ENCODE measurements around the gene LGMN. TPM values are rescaled to one million over a fixed set of nuclear protein-coding genes. Genes with fewer than 3 reads are reported as not detected.

Gene LGMN
- polyA plus RNA-seq, 1 donor from 2014 or later, result 48.0 TPM

GRCh38 chr14:92792885-92793284 lies 44.5 kb upstream of the LGMN start:
- no peaks in the 10 kb centered on the region for H3K9me2 ChIP-seq (ENCODE audit: insufficient read depth, low read length)
- H3K9me3 ChIP-seq (ENCODE audit: low read length), result no peaks in the 10 kb centered on the region
- no peak for TF ChIP-seq EP300 (conservative IDR thresholded peaks at IDR 0.05; ENCODE audit: poor library complexity, severe bottlenecking)
- no peak for TF ChIP-seq POLR2AphosphoS5 (IDR thresholded peaks at IDR 0.05)
- no peak for TF ChIP-seq TAF1 (IDR thresholded peaks at IDR 0.05; ENCODE audit: low read depth)
- no peak for TF ChIP-seq REST (IDR thresholded peaks at IDR 0.05; ENCODE audit: borderline replicate concordance)
- no peak for TF ChIP-seq SMC3 (conservative IDR thresholded peaks at IDR 0.05; ENCODE audit: poor library complexity)
- no peak for TF ChIP-seq EZH2 (IDR thresholded peaks at IDR 0.05; ENCODE audit: borderline replicate concordance, insufficient read depth, low read length, poor library complexity, severe bottlenecking)
- H3K79me2 ChIP-seq (replicated peaks; ENCODE audit: insufficient read depth, low read length), result peaks cover 19% of the 10 kb centered on the region
- no peaks in the 10 kb centered on the region for H3K36me3 ChIP-seq (ENCODE audit: insufficient read depth, low read length)
- no peak overlapping the region for H3K4me2 ChIP-seq (ENCODE audit: low read length)
- no peaks in the 10 kb centered on the region for H3F3A ChIP-seq (ENCODE audit: insufficient read depth, low read length, poor library complexity, severe bottlenecking)
- H3K9ac ChIP-seq (ENCODE audit: low read length), result no peak overlapping the region
- H3K27ac ChIP-seq (ENCODE audit: low read length), result no peak overlapping the region
- no peaks in the 10 kb centered on the region for H3K27me3 ChIP-seq (ENCODE audit: insufficient read depth, low read depth, low read length)
- no peak overlapping the region for H2AFZ ChIP-seq (ENCODE audit: low read depth, low read length)
- no peaks in the 10 kb centered on the region for H4K20me1 ChIP-seq (ENCODE audit: insufficient read depth)
- peak overlapping the region; percentile 93 for H3K4me3 ChIP-seq (ENCODE audit: low read length)

- Histone ChIP-seq H3K27ac (ENCODE audit: low read length) (no peak overlapping the region), H3K4me2 (ENCODE audit: low read length) (no peak overlapping the region), H3K9ac (ENCODE audit: low read length) (no peak overlapping the region), H3K36me3 (ENCODE audit: insufficient read depth, low read length) (no peaks in the 10 kb centered on the region), H3K4me3 (ENCODE audit: low read length) (no peak overlapping the region), H4K20me1 (ENCODE audit: insufficient read depth) (no peaks in the 10 kb centered on the region), H3K27me3 (ENCODE audit: insufficient read depth, low read depth, low read length) (no peaks in the 10 kb centered on the region), H3K9me2 (ENCODE audit: insufficient read depth, low read length) (no peaks in the 10 kb centered on the region), H3F3A (ENCODE audit: insufficient read depth, low read length, poor library complexity, severe bottlenecking) (no peaks in the 10 kb centered on the region), H2AFZ (ENCODE audit: low read depth, low read length) (no peak overlapping the region), H3K79me2 (replicated peaks; ENCODE audit: insufficient read depth, low read length) (peaks cover 3% of the 10 kb centered on the region), H3K9me3 (ENCODE audit: low read length) (no peaks in the 10 kb centered on the region)
- TF ChIP-seq EP300 (conservative IDR thresholded peaks at IDR 0.05; ENCODE audit: poor library complexity, severe bottlenecking), result no peak
- TF ChIP-seq MXI1 (conservative IDR thresholded peaks at IDR 0.05; ENCODE audit: poor library complexity, severe bottlenecking), result no peak
- TF ChIP-seq CTCF (IDR thresholded peaks at IDR 0.05; ENCODE audit: poor library complexity, severe bottlenecking), result no peak
- TF ChIP-seq TAF1 (IDR thresholded peaks at IDR 0.05; ENCODE audit: low read depth), result no peak
- no peak for TF ChIP-seq SMC3 (conservative IDR thresholded peaks at IDR 0.05; ENCODE audit: poor library complexity)
- TF ChIP-seq REST (IDR thresholded peaks at IDR 0.05; ENCODE audit: borderline replicate concordance), result no peak
- no peak for TF ChIP-seq POLR2AphosphoS5 (IDR thresholded peaks at IDR 0.05)
- TF ChIP-seq EZH2 (IDR thresholded peaks at IDR 0.05; ENCODE audit: borderline replicate concordance, insufficient read depth, low read length, poor library complexity, severe bottlenecking), result no peak
- no peak for TF ChIP-seq RAD21 (conservative IDR thresholded peaks at IDR 0.05)
Measured at GRCh38 chr14:92789457-92790089, 41.1 kb upstream of the LGMN start.

Data from neural cell (in vitro differentiated cells).